Right atrium auricular region (tissue), 2 donors: ENCODE results near the gene IL12RB2. TPM values are rescaled to one million over a fixed set of nuclear protein-coding genes. Genes with fewer than 3 reads are reported as not detected.

Experiments used
- DNase-seq: peaks from one replicate; pipeline ENCODE4 v3.0.0-alpha.2; 2019; ENCODE audit warnings: low spot score
- H3K27ac ChIP-seq, 2 donors: fragments of 200-600 bp; sonication (generic); 1 replicate in 1 of 2; 2 replicates in 1 of 2; pipeline ENCODE4 v1.5.1; 2016 to 2019
- H3K27me3 ChIP-seq, 2 donors: fragments of 200-600 bp; sonication (generic); one replicate each; pipeline versions ENCODE4 v1.5.1 to v1.6.0; 2017 to 2019
- H3K36me3 ChIP-seq: fragments of 200-600 bp; sonication (generic); one replicate; pipeline ENCODE4 v1.5.1; 2016
- H3K4me1 ChIP-seq, 2 donors: fragments of 200-600 bp; sonication (generic); one replicate each; pipeline versions ENCODE4 v1.5.1 to v1.6.0; 2017 to 2019
- H3K4me3 ChIP-seq, 2 donors: fragments of 200-600 bp; sonication (generic); 1 replicate in 1 of 2; 2 replicates in 1 of 2; pipeline ENCODE4 v1.5.1; 2017 to 2019; ENCODE audit warnings: mild to moderate bottlenecking in 1 of 2, moderate library complexity in 1 of 2
- H3K9me3 ChIP-seq, 2 donors: fragments of 200-600 bp; sonication (generic); one replicate each; pipeline ENCODE4 v1.5.1; 2019
- total RNA-seq, 2 donors: library from RNA; depleted of rRNA; stranded (reverse); fragments of >200 nt; gene quantifications; one replicate each; pipeline ENCODE4 v1.1.0, GENCODE V29; 2016
- TF ChIP-seq, protein P1 (sequence below), 2 donors: fragments of 200-600 bp; sonication (generic); IDR thresholded peaks; one replicate each; pipeline ENCODE4 v1.5.1; 2019; ENCODE audit warnings: antibody characterized with exemption in 2 of 2

IL12RB2 gene
- total RNA-seq, 2 donors from 2014 or later, result 0.43 to 0.44 TPM

DNA sequence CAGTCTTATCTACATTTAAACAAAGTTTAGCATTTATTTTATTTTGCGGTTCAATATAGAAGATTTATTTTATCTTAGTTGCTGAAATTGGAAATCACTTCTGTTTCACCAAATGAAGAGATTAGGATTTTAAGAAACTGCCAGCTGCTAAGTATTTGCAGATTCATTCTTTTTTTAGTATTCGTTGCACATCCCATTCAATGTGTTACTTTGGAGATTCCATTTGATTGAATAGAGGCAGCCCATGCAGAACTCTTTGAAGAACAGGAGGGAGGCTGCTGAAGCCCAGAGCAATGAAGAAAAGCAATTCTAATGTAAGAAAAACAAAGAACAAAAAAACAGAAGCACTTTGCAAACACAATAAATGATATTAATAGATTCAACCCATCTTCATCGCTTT, 38.6 kb upstream of the IL12RB2 start:
- Histone ChIP-seq H3K27me3 (no peaks in the 10 kb centered on the region), H3K4me1 (no peaks in the 10 kb centered on the region), H3K4me3 (no peak overlapping the region), H3K27ac (no peak overlapping the region), H3K36me3 (no peaks in the 10 kb centered on the region), H3K9me3 (peaks cover 0 to 8% of the 10 kb centered on the region in 2 donors)
- TF ChIP-seq, protein P1, sequence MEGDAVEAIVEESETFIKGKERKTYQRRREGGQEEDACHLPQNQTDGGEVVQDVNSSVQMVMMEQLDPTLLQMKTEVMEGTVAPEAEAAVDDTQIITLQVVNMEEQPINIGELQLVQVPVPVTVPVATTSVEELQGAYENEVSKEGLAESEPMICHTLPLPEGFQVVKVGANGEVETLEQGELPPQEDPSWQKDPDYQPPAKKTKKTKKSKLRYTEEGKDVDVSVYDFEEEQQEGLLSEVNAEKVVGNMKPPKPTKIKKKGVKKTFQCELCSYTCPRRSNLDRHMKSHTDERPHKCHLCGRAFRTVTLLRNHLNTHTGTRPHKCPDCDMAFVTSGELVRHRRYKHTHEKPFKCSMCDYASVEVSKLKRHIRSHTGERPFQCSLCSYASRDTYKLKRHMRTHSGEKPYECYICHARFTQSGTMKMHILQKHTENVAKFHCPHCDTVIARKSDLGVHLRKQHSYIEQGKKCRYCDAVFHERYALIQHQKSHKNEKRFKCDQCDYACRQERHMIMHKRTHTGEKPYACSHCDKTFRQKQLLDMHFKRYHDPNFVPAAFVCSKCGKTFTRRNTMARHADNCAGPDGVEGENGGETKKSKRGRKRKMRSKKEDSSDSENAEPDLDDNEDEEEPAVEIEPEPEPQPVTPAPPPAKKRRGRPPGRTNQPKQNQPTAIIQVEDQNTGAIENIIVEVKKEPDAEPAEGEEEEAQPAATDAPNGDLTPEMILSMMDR (IDR thresholded peaks at IDR 0.05), result no peak
- DNase-seq, result no peak

- no peaks in the 10 kb centered on the region for H3K27me3 ChIP-seq
- peaks cover 0 to 8% of the 10 kb centered on the region in 2 donors for H3K9me3 ChIP-seq
- no peak overlapping the region for H3K27ac ChIP-seq
- DNase-seq, result no peak
- no peak overlapping the region for H3K4me3 ChIP-seq
- H3K4me1 ChIP-seq, result no peaks in the 10 kb centered on the region
- TF ChIP-seq, protein P1 (IDR thresholded peaks at IDR 0.05), result no peak
- H3K36me3 ChIP-seq, result no peaks in the 10 kb centered on the region
Measured at GRCh38 chr1:67270541-67270940, 37.1 kb upstream of the IL12RB2 start.

DNA sequence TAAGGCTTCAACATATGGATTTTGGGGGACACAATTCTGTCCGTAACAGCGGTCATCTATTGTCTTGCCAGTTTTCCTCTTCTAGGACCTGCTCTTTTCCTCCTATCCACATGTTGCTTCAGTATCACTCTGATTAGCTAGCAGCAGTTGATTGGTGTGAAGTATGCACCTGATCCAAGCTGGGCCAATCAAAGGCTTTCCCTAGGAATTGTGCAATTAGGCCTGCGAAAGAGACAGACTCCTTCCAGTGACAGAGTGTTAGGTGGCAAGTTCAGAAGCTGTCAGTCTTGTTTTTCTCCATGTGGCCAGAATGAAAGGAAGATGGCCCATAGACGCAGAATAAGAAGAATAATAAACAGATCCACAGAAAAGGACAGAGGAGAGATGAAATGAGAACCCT, 34.1 kb upstream of the IL12RB2 start:
- Histone ChIP-seq H3K27ac (no peak overlapping the region), H3K4me1 (no peaks in the 10 kb centered on the region), H3K4me3 (no peak overlapping the region), H3K9me3 (peaks cover 0 to 8% of the 10 kb centered on the region in 2 donors), H3K27me3 (no peaks in the 10 kb centered on the region), H3K36me3 (no peaks in the 10 kb centered on the region)
- DNase-seq, result no peak
- TF ChIP-seq, protein P1 (IDR thresholded peaks at IDR 0.05), result no peak

DNA sequence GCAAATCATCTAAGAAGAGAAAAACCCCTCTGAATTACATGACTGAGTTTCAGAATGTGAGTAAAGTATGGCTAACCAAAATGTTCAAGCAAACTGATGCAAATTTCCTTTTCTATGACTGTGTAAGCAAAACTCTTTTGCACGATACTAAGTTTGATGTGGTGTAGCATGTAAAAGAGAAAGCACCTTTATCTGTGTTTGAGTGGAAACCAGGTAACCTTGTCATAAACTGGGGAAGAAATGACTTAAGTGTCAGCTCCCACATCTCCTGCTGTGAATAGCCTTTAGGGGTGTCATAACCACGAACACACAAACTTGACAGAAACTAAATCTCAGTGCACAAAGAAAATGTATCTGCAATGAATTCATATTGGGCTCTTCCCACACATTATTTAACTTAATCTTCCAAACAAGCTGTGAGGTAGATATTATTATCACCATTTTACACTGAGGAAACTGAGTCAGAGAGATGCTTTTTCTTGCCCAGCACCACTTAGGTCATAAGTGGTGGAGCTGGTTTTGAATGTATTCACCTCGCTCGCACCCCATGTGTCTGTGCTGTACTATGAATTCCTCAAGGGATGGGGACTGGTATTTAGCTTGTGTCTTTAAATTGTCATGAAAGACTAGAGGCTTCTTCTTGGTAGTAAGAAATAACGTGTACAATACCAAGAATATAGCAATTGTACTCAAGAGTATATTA, 32.9 kb upstream of the IL12RB2 start:
- Histone ChIP-seq H3K4me1 (no peaks in the 10 kb centered on the region), H3K27ac (no peak overlapping the region), H3K9me3 (peaks cover 0 to 8% of the 10 kb centered on the region in 2 donors), H3K27me3 (no peaks in the 10 kb centered on the region), H3K36me3 (no peaks in the 10 kb centered on the region), H3K4me3 (no peak overlapping the region)
- no peak for DNase-seq
- TF ChIP-seq, protein P1 (IDR thresholded peaks at IDR 0.05), result no peak

DNA sequence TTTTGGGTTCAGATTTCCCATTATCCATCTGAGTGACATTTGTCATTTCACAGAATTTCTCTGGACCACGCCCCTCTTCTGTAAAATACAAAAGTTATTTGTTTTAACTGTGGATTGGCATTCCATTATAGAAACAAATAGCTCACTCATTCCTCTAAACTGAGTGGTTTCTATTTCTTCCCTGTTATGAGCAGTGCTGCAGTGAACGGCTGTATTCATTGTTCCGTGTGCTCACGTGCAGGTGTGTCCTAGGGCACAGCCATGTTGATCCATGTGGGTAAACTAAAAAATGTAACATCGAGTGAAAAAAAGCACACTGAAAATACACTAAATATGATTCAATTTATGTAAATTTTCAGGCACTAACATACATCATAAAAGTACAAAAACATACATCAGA, 27.0 kb upstream of the IL12RB2 start:
- TF ChIP-seq, protein P1 (IDR thresholded peaks at IDR 0.05), result no peak
- no peaks in the 10 kb centered on the region for H3K36me3 ChIP-seq

GRCh38 chr1:67281244-67281643, 26.4 kb upstream of the IL12RB2 start:
- Histone ChIP-seq H3K27me3 (no peaks in the 10 kb centered on the region), H3K9me3 (no peaks in the 10 kb centered on the region), H3K4me3 (no peak overlapping the region), H3K36me3 (no peaks in the 10 kb centered on the region), H3K27ac (no peak overlapping the region), H3K4me1 (no peaks in the 10 kb centered on the region)
- no peak for DNase-seq
- TF ChIP-seq, protein P1 (IDR thresholded peaks at IDR 0.05), result no peak

More for the DNA sequence above, 27.0 kb upstream of the IL12RB2 start:
- H3K27me3 ChIP-seq, result no peaks in the 10 kb centered on the region
- DNase-seq, result no peak
- no peaks in the 10 kb centered on the region for H3K9me3 ChIP-seq
- no peak overlapping the region for H3K27ac ChIP-seq
- H3K4me3 ChIP-seq, result no peak overlapping the region
- no peaks in the 10 kb centered on the region for H3K4me1 ChIP-seq
